ENCODE results near the gene EMSY. TPM values are rescaled to one million over a fixed set of nuclear protein-coding genes. Genes with fewer than 3 reads are reported as not detected.
"Not testable (repeated sequence)": the region's sequence is repeated elsewhere in the genome, so short reads cannot be mapped to it uniquely, and the experiment has no call there.

Gene EMSY, protein sequence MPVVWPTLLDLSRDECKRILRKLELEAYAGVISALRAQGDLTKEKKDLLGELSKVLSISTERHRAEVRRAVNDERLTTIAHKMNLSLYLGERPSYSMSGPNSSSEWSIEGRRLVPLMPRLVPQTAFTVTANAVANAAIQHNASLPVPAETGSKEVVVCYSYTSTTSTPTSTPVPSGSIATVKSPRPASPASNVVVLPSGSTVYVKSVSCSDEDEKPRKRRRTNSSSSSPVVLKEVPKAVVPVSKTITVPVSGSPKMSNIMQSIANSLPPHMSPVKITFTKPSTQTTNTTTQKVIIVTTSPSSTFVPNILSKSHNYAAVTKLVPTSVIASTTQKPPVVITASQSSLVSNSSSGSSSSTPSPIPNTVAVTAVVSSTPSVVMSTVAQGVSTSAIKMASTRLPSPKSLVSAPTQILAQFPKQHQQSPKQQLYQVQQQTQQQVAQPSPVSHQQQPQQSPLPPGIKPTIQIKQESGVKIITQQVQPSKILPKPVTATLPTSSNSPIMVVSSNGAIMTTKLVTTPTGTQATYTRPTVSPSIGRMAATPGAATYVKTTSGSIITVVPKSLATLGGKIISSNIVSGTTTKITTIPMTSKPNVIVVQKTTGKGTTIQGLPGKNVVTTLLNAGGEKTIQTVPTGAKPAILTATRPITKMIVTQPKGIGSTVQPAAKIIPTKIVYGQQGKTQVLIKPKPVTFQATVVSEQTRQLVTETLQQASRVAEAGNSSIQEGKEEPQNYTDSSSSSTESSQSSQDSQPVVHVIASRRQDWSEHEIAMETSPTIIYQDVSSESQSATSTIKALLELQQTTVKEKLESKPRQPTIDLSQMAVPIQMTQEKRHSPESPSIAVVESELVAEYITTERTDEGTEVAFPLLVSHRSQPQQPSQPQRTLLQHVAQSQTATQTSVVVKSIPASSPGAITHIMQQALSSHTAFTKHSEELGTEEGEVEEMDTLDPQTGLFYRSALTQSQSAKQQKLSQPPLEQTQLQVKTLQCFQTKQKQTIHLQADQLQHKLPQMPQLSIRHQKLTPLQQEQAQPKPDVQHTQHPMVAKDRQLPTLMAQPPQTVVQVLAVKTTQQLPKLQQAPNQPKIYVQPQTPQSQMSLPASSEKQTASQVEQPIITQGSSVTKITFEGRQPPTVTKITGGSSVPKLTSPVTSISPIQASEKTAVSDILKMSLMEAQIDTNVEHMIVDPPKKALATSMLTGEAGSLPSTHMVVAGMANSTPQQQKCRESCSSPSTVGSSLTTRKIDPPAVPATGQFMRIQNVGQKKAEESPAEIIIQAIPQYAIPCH (N-terminal part only)
- polyA plus RNA-seq (ENCODE audit: insufficient read length in 4 of 4), result 10 to 100 TPM; 23.0 to 36.4 (median 30.5) TPM

DNA sequence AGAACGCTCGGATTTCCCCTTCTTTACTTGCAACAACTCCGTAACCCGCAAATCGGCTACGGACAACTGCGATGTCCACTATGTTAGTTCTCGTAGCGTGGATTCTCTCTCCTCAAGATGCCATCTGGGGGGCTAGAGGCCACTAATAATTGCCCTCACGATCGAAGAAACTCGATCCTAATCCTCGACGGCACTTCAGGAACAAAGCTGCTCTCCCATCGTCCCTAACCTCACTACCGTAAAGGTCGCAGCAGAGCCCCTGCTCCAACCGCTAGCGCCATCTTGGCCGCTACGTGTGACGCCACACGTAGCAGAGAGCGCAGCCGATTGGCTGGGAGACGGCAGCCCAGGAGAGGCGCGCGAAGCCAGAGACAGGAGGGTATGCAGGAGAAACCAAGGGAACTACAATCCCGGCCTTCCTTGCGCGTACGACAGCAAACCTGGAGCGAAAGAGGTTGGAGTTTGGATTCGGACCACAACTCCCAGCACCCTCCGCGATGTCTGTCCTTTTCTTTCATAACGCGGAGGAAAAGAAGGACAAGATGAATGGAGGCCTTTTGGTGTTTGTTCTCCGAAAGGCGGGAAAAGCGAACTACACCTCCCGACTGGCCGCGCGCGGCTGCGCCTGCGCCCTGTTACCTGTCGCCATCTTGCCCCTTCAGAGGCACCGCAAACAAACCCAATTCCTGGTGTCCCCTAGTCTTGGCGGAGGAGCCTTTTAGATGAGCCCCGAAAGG lies at the start of gene EMSY:
EMSY (plus strand) TSS at position 635 of the 737 bp plus-strand sequence. CDS start 1,921 bp downstream, outside the sequence.
- peak; percentile 96 to 98 (median 96) for DNase-seq (ENCODE audit: low read depth in 4 of 4, low spot score in 2 of 4)

DNA sequence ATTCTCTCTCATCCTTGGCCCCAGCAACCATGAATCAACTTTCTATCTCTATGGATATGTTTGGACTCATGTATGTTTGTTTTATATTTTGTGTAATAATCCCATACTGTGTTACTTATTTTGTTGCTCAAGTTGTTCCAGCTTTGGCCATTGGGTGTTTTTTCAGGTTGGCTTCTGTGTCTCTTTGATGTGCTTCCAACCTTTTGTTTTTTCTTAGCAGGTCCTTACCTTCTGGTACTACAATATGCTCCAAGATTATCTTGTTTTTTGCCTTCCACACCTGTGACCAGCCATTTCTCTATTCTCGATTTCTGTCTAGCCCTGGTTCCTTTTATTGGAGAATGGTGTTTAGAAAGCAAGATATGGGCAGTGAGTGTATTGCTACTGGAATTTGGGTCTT lies 49.5 kb upstream of the EMSY start:
- no peak for DNase-seq (ENCODE audit: low read depth in 4 of 4, low spot score in 2 of 4)

GRCh38 chr11:76397383-76397782 lies 47.4 kb upstream of the EMSY start:
- DNase-seq (ENCODE audit: low read depth in 4 of 4, low spot score in 2 of 4), result no peak

DNA sequence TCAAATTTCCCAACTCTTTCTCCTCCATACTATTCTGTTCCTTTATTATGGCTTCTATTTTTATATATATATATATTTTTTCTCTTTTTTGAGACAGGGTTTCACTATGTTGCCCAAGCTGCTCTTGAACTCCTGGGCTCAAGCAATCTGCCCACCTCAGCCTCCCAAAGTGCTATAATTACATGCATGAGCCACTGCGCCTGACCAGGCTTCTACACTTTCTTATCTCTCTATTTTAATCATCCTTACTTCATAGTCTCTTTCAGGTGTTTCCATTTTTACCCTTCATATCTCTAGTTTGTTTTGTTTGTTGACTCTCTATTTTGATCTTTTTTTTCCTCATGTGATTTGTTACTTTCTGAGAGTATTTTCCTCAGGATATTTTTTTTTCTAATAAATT lies 43.9 kb upstream of the EMSY start:
- no peak for DNase-seq (ENCODE audit: low read depth in 4 of 4, low spot score in 2 of 4)

DNA sequence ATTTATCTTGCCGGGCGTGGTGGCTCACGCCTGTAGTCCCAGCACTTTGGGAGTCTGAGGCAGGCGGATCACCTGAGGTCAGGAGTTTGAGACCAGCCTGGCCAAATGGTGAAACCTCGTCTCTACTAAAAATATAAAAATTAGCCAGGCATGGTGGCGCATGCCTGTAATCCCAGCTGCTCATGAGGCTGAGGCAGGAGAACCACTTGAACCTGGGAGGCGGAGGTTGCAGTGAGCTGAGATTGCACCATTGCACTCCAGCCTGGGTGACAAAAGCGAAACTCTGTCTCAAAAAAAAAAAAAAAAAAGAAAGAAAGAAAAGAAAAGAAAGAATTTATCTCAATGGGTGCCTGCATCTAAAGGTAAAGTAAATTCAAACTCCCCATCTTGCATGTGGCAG lies 43.3 kb upstream of the EMSY start:
- DNase-seq (ENCODE audit: low read depth in 4 of 4, low spot score in 2 of 4), result not testable (repeated sequence)

DNA sequence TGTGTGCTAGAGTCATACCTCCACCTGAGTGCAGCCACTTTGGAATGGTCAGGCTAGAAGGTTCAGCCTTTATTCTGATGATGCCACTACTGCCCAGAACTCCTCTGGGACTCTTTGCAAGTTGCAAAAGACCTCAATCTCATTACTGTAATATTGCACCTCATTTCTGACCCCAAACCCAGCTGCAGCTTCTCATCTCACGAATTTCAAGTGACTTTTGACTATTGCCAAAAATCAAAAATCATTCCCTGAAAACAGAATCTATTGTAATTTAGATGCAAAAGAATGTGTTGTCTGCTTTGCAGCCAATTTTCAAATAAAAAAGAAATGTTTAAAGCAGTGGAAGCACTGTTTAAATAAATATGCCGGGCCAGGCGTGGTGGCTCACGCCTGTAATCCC lies 38.5 kb upstream of the EMSY start:
- no peak for DNase-seq (ENCODE audit: low read depth in 4 of 4, low spot score in 2 of 4)

DNA sequence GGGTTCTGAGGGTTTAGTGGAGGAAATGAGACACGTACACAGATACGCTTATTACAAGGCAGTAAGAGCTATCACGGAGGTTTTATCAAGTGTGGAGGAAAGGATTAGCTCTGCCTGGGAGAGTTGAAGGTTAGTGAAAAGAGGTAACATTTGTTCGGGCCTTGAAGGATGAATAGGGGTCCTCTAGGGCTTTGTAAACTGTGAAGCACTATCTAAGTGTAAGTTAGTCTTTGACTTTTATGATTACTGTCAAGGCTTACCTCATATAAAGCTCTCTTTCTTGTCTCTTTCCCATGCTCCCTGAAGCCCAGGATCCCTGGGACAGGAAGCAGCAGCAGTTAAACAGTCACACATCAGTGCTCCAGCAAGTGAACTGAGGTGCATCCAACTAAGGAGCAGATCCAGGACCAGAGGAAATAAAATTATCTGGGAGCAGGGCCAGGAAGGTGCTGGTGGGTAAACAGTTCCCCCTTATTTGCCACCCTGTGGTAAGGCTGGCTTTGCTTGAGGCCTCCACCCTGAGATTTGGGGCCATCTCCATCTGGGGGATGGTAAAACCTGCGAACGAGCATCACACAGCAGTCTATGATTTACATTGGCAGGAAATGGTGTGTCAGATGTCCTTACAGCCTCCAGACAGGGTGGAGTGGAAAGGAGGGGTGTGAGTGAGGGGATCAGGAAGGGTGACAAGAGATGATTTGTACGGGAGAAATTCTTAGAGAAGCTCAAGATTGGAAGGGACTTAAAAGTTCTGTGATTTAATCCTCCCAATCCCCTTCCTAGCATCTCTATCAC lies 36.5 kb upstream of the EMSY start:
- peak in 2 of 4 donors; percentile 23 to 46 for DNase-seq (ENCODE audit: low read depth in 4 of 4, low spot score in 2 of 4)

DNA sequence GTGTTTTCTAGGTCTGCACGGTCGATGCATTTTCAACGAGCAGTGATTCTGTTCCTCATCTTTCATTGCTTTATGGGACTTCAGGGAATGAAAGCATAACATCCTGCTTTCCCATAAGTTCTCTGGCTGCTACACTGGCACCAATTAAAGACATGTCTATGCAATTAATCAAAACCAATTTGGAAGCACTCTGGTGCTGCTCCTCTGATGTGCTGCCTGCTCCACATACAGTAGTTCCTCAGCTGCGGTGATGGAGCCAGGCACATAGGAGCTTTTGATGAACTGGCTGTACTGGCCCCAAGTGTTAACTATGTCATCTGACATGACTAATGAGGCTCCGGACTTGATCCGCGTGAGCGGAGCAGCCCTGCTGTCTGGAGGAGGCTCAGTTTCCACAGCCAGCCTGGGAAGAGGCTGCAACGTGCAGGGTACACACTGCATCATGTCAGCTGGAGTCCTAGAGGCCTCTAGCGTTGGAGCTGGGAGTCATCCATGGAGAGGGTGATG lies 33.9 kb upstream of the EMSY start:
- peak; percentile 51 to 71 (median 60) for DNase-seq (ENCODE audit: low read depth in 4 of 4, low spot score in 2 of 4)

- no peak for DNase-seq (ENCODE audit: low read depth in 4 of 4, low spot score in 2 of 4)
Measured at GRCh38 chr11:76415073-76415472, 29.7 kb upstream of the EMSY start.

DNA sequence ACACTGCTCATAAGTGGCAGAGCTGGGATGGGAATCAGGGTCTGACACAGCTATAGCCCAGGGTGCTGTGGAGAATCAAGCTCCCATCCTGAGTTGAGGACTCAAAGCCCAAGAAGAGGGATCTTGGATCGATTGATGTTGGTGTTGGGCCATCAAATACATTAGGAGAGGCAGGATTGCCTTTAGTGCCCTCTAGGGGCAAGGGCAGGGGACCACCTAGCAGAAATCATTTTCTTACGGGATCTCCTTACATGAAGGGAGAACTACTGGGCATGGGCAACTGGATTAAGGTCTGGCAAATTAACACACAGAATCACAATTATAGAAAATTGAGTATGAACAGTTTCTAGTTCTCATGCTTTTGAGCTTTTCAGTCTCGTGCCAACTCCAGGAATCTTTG lies 24.9 kb upstream of the EMSY start:
- no peak for DNase-seq (ENCODE audit: low read depth in 4 of 4, low spot score in 2 of 4)

- no peak for DNase-seq (ENCODE audit: low read depth in 4 of 4, low spot score in 2 of 4)
Measured at GRCh38 chr11:76424379-76424778, 20.4 kb upstream of the EMSY start.

DNA sequence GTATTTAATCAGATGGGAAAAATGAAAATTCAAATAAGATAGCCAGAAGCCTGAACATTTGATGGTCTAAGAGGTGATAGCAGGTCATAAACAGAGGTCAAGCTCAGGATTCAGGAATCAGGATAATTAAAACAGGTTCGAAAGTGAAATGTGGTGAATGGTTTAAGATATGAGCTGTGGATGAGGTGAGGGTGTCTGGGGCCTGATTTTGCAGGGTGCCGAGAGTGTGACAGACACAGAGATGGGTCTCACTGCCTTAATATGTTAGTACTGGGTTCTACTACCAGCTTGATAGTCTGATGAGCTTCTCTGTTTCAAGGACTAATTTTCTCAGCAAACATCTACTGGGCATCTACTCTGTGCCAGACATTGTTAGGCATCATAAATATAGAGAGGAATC lies 19.9 kb upstream of the EMSY start:
- no peak for DNase-seq (ENCODE audit: low read depth in 4 of 4, low spot score in 2 of 4)

GRCh38 chr11:76426660-76427059 lies 18.2 kb upstream of the EMSY start:
- DNase-seq (ENCODE audit: low read depth in 4 of 4, low spot score in 2 of 4), result no peak

DNA sequence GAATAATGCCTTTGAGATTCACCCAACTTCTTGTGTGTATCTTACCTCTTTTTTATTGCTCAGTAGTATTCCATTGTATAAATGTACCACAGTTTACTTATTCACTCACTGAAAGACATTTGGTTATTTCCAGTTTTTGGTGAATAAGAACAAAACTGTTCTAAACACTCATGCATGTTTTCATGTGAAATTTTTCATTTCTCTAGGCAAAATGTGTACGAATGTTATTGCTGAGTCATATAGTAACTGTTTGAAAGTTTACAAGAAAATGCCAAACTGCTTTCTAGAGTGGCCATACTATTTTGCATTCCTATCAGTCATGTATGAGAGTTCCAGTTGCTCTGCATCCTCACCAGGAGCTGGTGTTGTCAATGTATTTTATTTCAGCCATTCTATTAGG lies 8.8 kb upstream of the EMSY start:
- no peak for DNase-seq (ENCODE audit: low read depth in 4 of 4, low spot score in 2 of 4)

DNA sequence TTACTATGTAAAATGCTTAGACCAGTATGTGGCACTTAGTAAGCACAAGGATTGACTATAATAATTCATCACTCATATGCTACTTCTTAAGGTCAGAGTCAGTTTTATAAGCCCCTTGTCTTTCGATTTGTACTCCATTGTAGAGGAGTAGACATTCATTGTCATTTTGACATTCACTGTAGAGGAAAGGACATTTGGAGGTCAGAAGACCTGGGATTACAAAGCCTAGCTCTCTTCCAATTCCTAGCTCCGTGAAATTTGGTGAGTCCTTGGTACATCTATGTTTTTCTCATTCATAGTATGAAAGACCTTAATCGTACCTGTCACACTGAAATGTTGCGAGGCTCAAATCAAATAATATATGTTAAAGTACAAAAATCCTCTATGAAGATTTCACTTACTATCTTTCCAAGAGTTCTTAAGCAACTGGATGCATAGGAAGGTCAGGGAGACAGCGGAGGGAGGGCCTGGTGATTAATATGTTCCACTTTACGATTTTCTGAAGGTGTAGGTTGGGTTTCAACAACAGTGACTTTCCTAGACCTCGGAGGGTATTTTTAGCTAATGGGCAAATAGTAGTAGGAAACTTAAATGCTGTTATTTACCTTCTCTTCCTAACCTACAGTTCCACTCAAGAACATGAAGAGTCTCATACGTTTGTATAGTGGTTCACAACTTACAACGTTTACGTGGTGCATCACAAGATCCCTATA lies 1.4 kb upstream of the EMSY start:
- DNase-seq (ENCODE audit: low read depth in 4 of 4, low spot score in 2 of 4), result peak in 1 of 4 donors; percentile 43

- DNase-seq (ENCODE audit: low read depth in 4 of 4, low spot score in 2 of 4), result no peak
Measured at GRCh38 chr11:76444065-76444383, 794 bp upstream of the EMSY start.

DNA sequence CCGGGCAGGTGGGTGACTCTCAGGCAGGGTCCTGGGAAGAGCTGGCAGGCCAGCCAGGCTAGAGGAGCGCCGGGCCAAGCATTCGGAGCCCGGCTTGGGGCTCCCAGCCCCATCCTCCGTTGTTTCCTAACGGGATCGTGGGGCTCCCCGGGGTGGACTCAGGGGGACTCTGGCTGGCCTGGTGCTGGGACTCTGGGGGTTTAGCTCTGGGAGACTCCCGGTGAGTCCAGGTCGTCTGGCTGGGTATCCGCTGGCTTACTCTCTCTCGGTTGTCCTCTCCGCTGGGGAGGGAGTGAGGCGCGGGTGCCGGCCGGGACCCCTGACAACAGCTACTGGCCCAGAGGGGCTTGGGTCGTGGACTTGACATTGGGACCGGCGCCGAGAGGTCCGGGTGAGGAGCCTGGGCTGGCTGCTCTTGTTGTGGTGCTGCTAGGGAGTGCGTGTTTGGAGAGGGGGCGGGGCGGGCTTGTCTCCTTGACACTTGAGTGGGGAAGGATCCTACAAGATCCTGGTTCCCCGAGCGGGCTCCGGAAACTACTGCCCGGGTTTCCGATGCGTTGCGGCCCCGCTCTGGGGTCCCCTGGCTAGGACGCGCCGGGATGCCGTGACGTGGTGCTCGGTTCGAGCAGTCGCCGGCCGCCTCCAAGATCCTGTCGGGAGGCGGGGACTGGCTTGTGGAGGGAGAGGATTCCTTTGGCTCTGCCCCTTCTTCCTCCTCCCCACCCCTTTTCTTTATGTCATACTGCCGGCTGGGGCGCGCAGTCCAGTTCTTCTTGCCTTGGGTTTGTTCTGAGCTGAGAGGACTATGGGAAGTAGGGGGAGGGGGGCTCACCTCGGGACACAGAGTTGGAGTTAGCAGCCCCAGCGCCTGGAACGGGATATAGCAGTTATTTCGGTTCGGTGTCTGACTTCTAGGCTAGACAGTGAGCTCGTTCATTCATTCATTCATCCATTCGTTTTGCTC lies 585 bp downstream of the EMSY start:
- peak in 3 of 4 donors; percentile 47 to 76 (median 74) for DNase-seq (ENCODE audit: low read depth in 4 of 4, low spot score in 2 of 4)

All from left renal cortex interstitium (tissue), 4 donors.